Glomerular visceral epithelial cell (primary cell): ENCODE results near the gene NAPG.
"Not testable (repeated sequence)": the region's sequence is repeated elsewhere in the genome, so short reads cannot be mapped to it uniquely, and the experiment has no call there.

Experiments used
- DNase-seq: peaks from one replicate; pipeline ENCODE4 v3.0.0-alpha.2; 2016; ENCODE audit errors: extremely low spot score

Gene NAPG

GRCh38 chr18:10546557-10547300, 20.9 kb downstream of the NAPG start:
- no peak for DNase-seq

- no peak for DNase-seq
Observed at GRCh38 chr18:10552226-10552625, 26.4 kb downstream of the NAPG start.

GRCh38 chr18:10556251-10556650, 30.4 kb downstream of the NAPG start:
- DNase-seq, result not testable (repeated sequence)

GRCh38 chr18:10557085-10557677, 31.4 kb downstream of the NAPG start:
- DNase-seq, result no peak

- DNase-seq, result no peak
Observed at GRCh38 chr18:10558243-10558966, 32.6 kb downstream of the NAPG start.

- DNase-seq, result no peak
Observed at GRCh38 chr18:10558967-10559298, 33.1 kb downstream of the NAPG start.

GRCh38 chr18:10559553-10560451, 34.0 kb downstream of the NAPG start:
- DNase-seq, result no peak

- DNase-seq, result peak; percentile 62
Observed at GRCh38 chr18:10560452-10561045, 34.7 kb downstream of the NAPG start.

- DNase-seq, result no peak
Observed at GRCh38 chr18:10562773-10563160, 36.9 kb downstream of the NAPG start.

GRCh38 chr18:10563886-10564285, 38.1 kb downstream of the NAPG start:
- DNase-seq, result no peak

- DNase-seq, result no peak
Observed at GRCh38 chr18:10564975-10565773, 39.3 kb downstream of the NAPG start.

- no peak for DNase-seq
Observed at GRCh38 chr18:10565835-10566234, 40.0 kb downstream of the NAPG start.

GRCh38 chr18:10566390-10566789, 40.6 kb downstream of the NAPG start:
- no peak for DNase-seq

- not testable (repeated sequence) for DNase-seq
Observed at GRCh38 chr18:10569941-10570340, 44.1 kb downstream of the NAPG start.

GRCh38 chr18:10570622-10571021, 44.8 kb downstream of the NAPG start:
- no peak for DNase-seq

GRCh38 chr18:10571537-10571936, 45.7 kb downstream of the NAPG start:
- no peak for DNase-seq

GRCh38 chr18:10573261-10573660, 47.4 kb downstream of the NAPG start:
- not testable (repeated sequence) for DNase-seq

GRCh38 chr18:10574412-10574811, 48.6 kb downstream of the NAPG start:
- not testable (repeated sequence) for DNase-seq

GRCh38 chr18:10577842-10578572, 52.2 kb downstream of the NAPG start:
- DNase-seq, result not testable (repeated sequence)

- not testable (repeated sequence) for DNase-seq
Observed at GRCh38 chr18:10578573-10578899, 52.7 kb downstream of the NAPG start.
